ENCODE results near the gene B3GAT2. TPM values are rescaled to one million over a fixed set of nuclear protein-coding genes. Genes with fewer than 3 reads are reported as not detected.

Gene B3GAT2
- total RNA-seq (not detected), polyA plus RNA-seq (under 1 TPM; 0.16 to 0.30 (median 0.22) TPM)

- Mint-ChIP-seq H3K4me3 (peak within 1 kb of the TSS; percentile 66 to 82 (median 76)), H3K4me1 (peaks cover 0 to 27% (median 8%) of the 10 kb centered on the region in 4 donors), H3K36me3 (no peaks in the 10 kb centered on the region), H3K9me3 (peaks cover 0 to 2% (median 0%) of the 10 kb centered on the region in 7 donors), H3K27me3 (peaks cover 59% of the 10 kb centered on the region), H3K27ac (no peak within 1 kb of the TSS)
- Histone ChIP-seq H3K4me1 (ENCODE audit: control insufficient read depth, insufficient read depth, low read length, poor library complexity, severe bottlenecking) (peaks cover 21% of the 10 kb centered on the region), H3K9me3 (ENCODE audit: control insufficient read depth in 2 of 2, low read length in 2 of 2) (no peaks in the 10 kb centered on the region), H3K4me3 (ENCODE audit: low read depth, low read length) (no peak within 1 kb of the TSS), H3K27me3 (ENCODE audit: control insufficient read depth, insufficient read depth, low read length) (peaks cover 16% of the 10 kb centered on the region), H3K27ac (ENCODE audit: insufficient read depth, low read length, poor library complexity, severe bottlenecking) (no peak within 1 kb of the TSS), H3K36me3 (ENCODE audit: control insufficient read depth, insufficient read depth, low read length) (no peaks in the 10 kb centered on the region)
- DNase-seq = peak in 1 of 3 donors; percentile 6
- no peak for ATAC-seq (ENCODE audit: low read depth in 2 of 2)
Measured at GRCh38 chr6:70956451-70957283, at the start of gene B3GAT2. B3GAT2 (minus strand) TSS chr6:70957060; CDS start chr6:70956429, 631 bp downstream.

- Mint-ChIP-seq H3K27me3 (peaks cover 10% of the 10 kb centered on the region), H3K9me3 (peaks cover 0 to 7% (median 3%) of the 10 kb centered on the region in 7 donors), H3K4me1 (no peaks in the 10 kb centered on the region), H3K36me3 (no peaks in the 10 kb centered on the region), H3K27ac (no peak overlapping the region), H3K4me3 (no peak overlapping the region)
- DNase-seq = no peak
- Histone ChIP-seq H3K36me3 (ENCODE audit: control insufficient read depth, insufficient read depth, low read length) (no peaks in the 10 kb centered on the region), H3K4me3 (ENCODE audit: low read depth, low read length) (no peak overlapping the region), H3K27me3 (ENCODE audit: control insufficient read depth, insufficient read depth, low read length) (peaks cover 3% of the 10 kb centered on the region), H3K9me3 (ENCODE audit: control insufficient read depth in 2 of 2, low read length in 2 of 2) (no peaks in the 10 kb centered on the region), H3K4me1 (ENCODE audit: control insufficient read depth, insufficient read depth, low read length, poor library complexity, severe bottlenecking) (no peaks in the 10 kb centered on the region), H3K27ac (ENCODE audit: insufficient read depth, low read length, poor library complexity, severe bottlenecking) (no peak overlapping the region)
- no peak for ATAC-seq (ENCODE audit: low read depth in 2 of 2)
Measured at GRCh38 chr6:70998148-70998547, 41.3 kb upstream of the B3GAT2 start.

GRCh38 chr6:70997379-70997778 is 40.5 kb upstream of the B3GAT2 start:
- Histone ChIP-seq H3K4me3 (ENCODE audit: low read depth, low read length) (no peak overlapping the region), H3K9me3 (ENCODE audit: control insufficient read depth in 2 of 2, low read length in 2 of 2) (no peaks in the 10 kb centered on the region), H3K36me3 (ENCODE audit: control insufficient read depth, insufficient read depth, low read length) (no peaks in the 10 kb centered on the region), H3K4me1 (ENCODE audit: control insufficient read depth, insufficient read depth, low read length, poor library complexity, severe bottlenecking) (no peaks in the 10 kb centered on the region), H3K27ac (ENCODE audit: insufficient read depth, low read length, poor library complexity, severe bottlenecking) (no peak overlapping the region), H3K27me3 (ENCODE audit: control insufficient read depth, insufficient read depth, low read length) (peaks cover 3% of the 10 kb centered on the region)
- no peaks in the 10 kb centered on the region for H3K4me1 Mint-ChIP-seq
- peaks cover 10% of the 10 kb centered on the region for H3K27me3 Mint-ChIP-seq
- peak overlapping the region in 1 of 3 donors; percentile 2 for H3K27ac Mint-ChIP-seq
- DNase-seq (no peak), ATAC-seq (ENCODE audit: low read depth in 2 of 2) (no peak)
- peaks cover 0 to 4% (median 0%) of the 10 kb centered on the region in 7 donors for H3K9me3 Mint-ChIP-seq
- H3K36me3 Mint-ChIP-seq = no peaks in the 10 kb centered on the region
- no peak overlapping the region for H3K4me3 Mint-ChIP-seq

- no peak for DNase-seq
- Histone ChIP-seq H3K4me1 (ENCODE audit: control insufficient read depth, insufficient read depth, low read length, poor library complexity, severe bottlenecking) (no peaks in the 10 kb centered on the region), H3K36me3 (ENCODE audit: control insufficient read depth, insufficient read depth, low read length) (no peaks in the 10 kb centered on the region), H3K27me3 (ENCODE audit: control insufficient read depth, insufficient read depth, low read length) (peaks cover 3% of the 10 kb centered on the region), H3K27ac (ENCODE audit: insufficient read depth, low read length, poor library complexity, severe bottlenecking) (no peak overlapping the region), H3K9me3 (ENCODE audit: control insufficient read depth in 2 of 2, low read length in 2 of 2) (no peaks in the 10 kb centered on the region), H3K4me3 (ENCODE audit: low read depth, low read length) (no peak overlapping the region)
- Mint-ChIP-seq H3K27ac (no peak overlapping the region), H3K36me3 (no peaks in the 10 kb centered on the region), H3K27me3 (peaks cover 10% of the 10 kb centered on the region), H3K4me3 (no peak overlapping the region), H3K9me3 (peaks cover 0 to 4% (median 0%) of the 10 kb centered on the region in 7 donors), H3K4me1 (no peaks in the 10 kb centered on the region)
- no peak for ATAC-seq (ENCODE audit: low read depth in 2 of 2)
Measured at GRCh38 chr6:70996106-70996505, 39.2 kb upstream of the B3GAT2 start.

- Mint-ChIP-seq H3K4me3 (no peak overlapping the region), H3K27me3 (peaks cover 13% of the 10 kb centered on the region), H3K27ac (no peak overlapping the region), H3K36me3 (no peaks in the 10 kb centered on the region), H3K9me3 (peaks cover 0 to 8% (median 0%) of the 10 kb centered on the region in 7 donors), H3K4me1 (no peaks in the 10 kb centered on the region)
- no peak for ATAC-seq (ENCODE audit: low read depth in 2 of 2)
- no peaks in the 10 kb centered on the region for H3K4me1 ChIP-seq (ENCODE audit: control insufficient read depth, insufficient read depth, low read length, poor library complexity, severe bottlenecking)
- no peaks in the 10 kb centered on the region for H3K36me3 ChIP-seq (ENCODE audit: control insufficient read depth, insufficient read depth, low read length)
- no peaks in the 10 kb centered on the region for H3K9me3 ChIP-seq (ENCODE audit: control insufficient read depth in 2 of 2, low read length in 2 of 2)
- no peak overlapping the region for H3K27ac ChIP-seq (ENCODE audit: insufficient read depth, low read length, poor library complexity, severe bottlenecking)
- no peak for DNase-seq
- H3K27me3 ChIP-seq (ENCODE audit: control insufficient read depth, insufficient read depth, low read length) = peaks cover 3% of the 10 kb centered on the region
- H3K4me3 ChIP-seq (ENCODE audit: low read depth, low read length) = no peak overlapping the region
Measured at GRCh38 chr6:70995411-70995810, 38.6 kb upstream of the B3GAT2 start.

- no peaks in the 10 kb centered on the region for H3K36me3 Mint-ChIP-seq
- no peak overlapping the region for H3K27ac ChIP-seq (ENCODE audit: insufficient read depth, low read length, poor library complexity, severe bottlenecking)
- H3K27me3 Mint-ChIP-seq = peaks cover 9% of the 10 kb centered on the region
- H3K9me3 Mint-ChIP-seq = peaks cover 0 to 7% (median 0%) of the 10 kb centered on the region in 7 donors
- no peak for DNase-seq
- no peak overlapping the region for H3K27ac Mint-ChIP-seq
- H3K4me1 ChIP-seq (ENCODE audit: control insufficient read depth, insufficient read depth, low read length, poor library complexity, severe bottlenecking) = no peaks in the 10 kb centered on the region
- H3K4me3 ChIP-seq (ENCODE audit: low read depth, low read length) = no peak overlapping the region
- H3K4me1 Mint-ChIP-seq = no peaks in the 10 kb centered on the region
- no peak overlapping the region for H3K4me3 Mint-ChIP-seq
- ATAC-seq (ENCODE audit: low read depth in 2 of 2) = no peak
- peaks cover 3% of the 10 kb centered on the region for H3K27me3 ChIP-seq (ENCODE audit: control insufficient read depth, insufficient read depth, low read length)
- no peaks in the 10 kb centered on the region for H3K36me3 ChIP-seq (ENCODE audit: control insufficient read depth, insufficient read depth, low read length)
- no peaks in the 10 kb centered on the region for H3K9me3 ChIP-seq (ENCODE audit: control insufficient read depth in 2 of 2, low read length in 2 of 2)
Measured at GRCh38 chr6:70991253-70991652, 34.4 kb upstream of the B3GAT2 start.

- no peak overlapping the region for H3K4me3 Mint-ChIP-seq
- ATAC-seq (ENCODE audit: low read depth in 2 of 2) (no peak), DNase-seq (no peak)
- no peaks in the 10 kb centered on the region for H3K36me3 Mint-ChIP-seq
- no peak overlapping the region for H3K4me3 ChIP-seq (ENCODE audit: low read depth, low read length)
- no peak overlapping the region for H3K27ac ChIP-seq (ENCODE audit: insufficient read depth, low read length, poor library complexity, severe bottlenecking)
- no peaks in the 10 kb centered on the region for H3K27me3 ChIP-seq (ENCODE audit: control insufficient read depth, insufficient read depth, low read length)
- H3K4me1 ChIP-seq (ENCODE audit: control insufficient read depth, insufficient read depth, low read length, poor library complexity, severe bottlenecking) = no peaks in the 10 kb centered on the region
- no peaks in the 10 kb centered on the region for H3K36me3 ChIP-seq (ENCODE audit: control insufficient read depth, insufficient read depth, low read length)
- H3K27me3 Mint-ChIP-seq = peaks cover 6% of the 10 kb centered on the region
- H3K9me3 ChIP-seq (ENCODE audit: control insufficient read depth in 2 of 2, low read length in 2 of 2) = no peaks in the 10 kb centered on the region
- H3K27ac Mint-ChIP-seq = no peak overlapping the region
- no peaks in the 10 kb centered on the region for H3K4me1 Mint-ChIP-seq
- H3K9me3 Mint-ChIP-seq = peaks cover 0 to 2% (median 0%) of the 10 kb centered on the region in 7 donors
Measured at GRCh38 chr6:70985156-70985555, 28.3 kb upstream of the B3GAT2 start.

- no peak for ATAC-seq (ENCODE audit: low read depth in 2 of 2)
- no peaks in the 10 kb centered on the region for H3K4me1 ChIP-seq (ENCODE audit: control insufficient read depth, insufficient read depth, low read length, poor library complexity, severe bottlenecking)
- no peaks in the 10 kb centered on the region for H3K9me3 ChIP-seq (ENCODE audit: control insufficient read depth in 2 of 2, low read length in 2 of 2)
- Mint-ChIP-seq H3K27ac (no peak overlapping the region), H3K4me1 (no peaks in the 10 kb centered on the region), H3K4me3 (no peak overlapping the region), H3K27me3 (peaks cover 9% of the 10 kb centered on the region), H3K36me3 (no peaks in the 10 kb centered on the region), H3K9me3 (peaks cover 0 to 4% (median 0%) of the 10 kb centered on the region in 7 donors)
- no peaks in the 10 kb centered on the region for H3K27me3 ChIP-seq (ENCODE audit: control insufficient read depth, insufficient read depth, low read length)
- no peak overlapping the region for H3K27ac ChIP-seq (ENCODE audit: insufficient read depth, low read length, poor library complexity, severe bottlenecking)
- no peak for DNase-seq
- no peak overlapping the region for H3K4me3 ChIP-seq (ENCODE audit: low read depth, low read length)
- H3K36me3 ChIP-seq (ENCODE audit: control insufficient read depth, insufficient read depth, low read length) = no peaks in the 10 kb centered on the region
Measured at GRCh38 chr6:70982747-70983146, 25.9 kb upstream of the B3GAT2 start.
